NCI-H748 treated with DMSO at 0.1 percent for 48 hours (cell line): ENCODE measurements around the gene TCERG1.

Source experiments
- DNase-seq: peaks from one replicate; lab custom pipeline; 2025; lab: John Stamatoyannopoulos, UW

Gene TCERG1

GRCh38 chr5:146457431-146457830, 10.3 kb downstream of the TCERG1 start:
- no peak for DNase-seq

DNA sequence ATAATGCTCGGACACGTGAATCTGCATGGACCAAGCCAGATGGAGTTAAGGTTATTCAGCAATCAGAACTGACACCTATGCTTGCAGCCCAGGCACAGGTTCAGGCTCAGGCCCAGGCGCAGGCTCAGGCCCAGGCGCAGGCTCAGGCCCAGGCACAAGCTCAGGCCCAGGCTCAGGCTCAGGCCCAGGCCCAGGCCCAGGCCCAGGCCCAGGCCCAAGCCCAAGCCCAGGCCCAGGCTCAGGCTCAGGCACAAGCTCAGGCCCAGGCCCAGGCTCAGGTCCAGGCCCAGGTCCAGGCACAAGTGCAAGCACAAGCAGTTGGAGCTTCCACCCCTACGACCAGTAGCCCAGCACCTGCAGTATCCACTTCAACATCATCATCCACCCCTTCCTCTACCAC, 11.8 kb downstream of the TCERG1 start:
- DNase-seq, result no peak

GRCh38 chr5:146461319-146461718, 14.2 kb downstream of the TCERG1 start:
- DNase-seq, result no peak

DNA sequence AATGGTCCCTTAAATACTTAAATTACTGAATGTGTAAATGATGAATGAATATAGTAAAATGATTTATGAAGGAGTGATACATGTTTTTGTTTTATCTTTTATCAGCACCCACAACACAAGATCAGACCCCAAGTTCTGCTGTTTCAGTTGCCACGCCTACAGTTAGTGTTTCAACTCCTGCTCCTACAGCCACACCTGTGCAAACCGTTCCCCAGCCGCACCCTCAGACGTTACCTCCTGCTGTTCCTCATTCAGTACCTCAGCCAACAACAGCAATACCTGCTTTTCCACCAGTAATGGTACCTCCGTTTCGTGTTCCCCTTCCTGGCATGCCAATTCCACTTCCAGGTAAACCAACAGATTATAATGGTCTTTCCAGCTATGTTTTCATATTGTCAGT, 16.3 kb downstream of the TCERG1 start:
- DNase-seq, result no peak

DNA sequence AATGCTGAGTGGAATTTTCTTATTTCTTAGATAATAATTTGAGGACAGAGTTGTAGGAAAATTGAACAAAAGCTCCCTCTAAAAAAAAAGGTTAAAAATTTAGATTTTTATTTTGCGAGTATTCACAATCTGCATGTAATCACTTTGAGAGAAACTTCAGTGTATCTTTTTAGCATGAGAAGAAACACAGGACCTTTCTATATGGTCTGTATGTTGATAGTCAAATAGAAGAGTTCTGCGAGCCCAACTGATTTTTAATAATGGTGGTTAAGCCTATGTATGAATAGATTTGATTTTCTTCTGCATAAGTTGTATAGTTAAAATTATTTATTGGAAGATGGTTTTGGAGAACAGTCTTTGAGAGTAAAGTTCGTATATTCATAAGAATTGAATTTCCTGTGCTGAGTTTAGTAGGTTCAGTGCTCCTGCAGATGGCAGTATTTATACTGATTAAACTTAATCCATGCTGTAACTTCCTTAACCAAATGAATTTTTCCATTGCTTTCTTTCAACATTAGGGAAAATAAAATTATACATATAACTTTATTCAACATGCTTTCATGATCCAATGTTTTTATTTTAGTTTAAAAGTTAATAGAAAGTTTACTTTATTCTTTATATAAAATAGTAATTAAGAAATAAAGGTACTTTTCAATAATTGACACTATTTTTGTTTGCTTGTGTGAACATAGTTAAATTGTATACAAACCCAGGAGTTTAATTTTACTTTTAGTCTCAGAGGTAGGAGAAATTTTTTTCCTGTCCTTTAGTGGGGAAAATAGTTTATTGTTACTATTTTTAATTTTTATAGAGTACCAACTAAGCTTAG, 19.6 kb downstream of the TCERG1 start:
- DNase-seq, result no peak

GRCh38 chr5:146467760-146468159, 20.6 kb downstream of the TCERG1 start:
- no peak for DNase-seq

DNA sequence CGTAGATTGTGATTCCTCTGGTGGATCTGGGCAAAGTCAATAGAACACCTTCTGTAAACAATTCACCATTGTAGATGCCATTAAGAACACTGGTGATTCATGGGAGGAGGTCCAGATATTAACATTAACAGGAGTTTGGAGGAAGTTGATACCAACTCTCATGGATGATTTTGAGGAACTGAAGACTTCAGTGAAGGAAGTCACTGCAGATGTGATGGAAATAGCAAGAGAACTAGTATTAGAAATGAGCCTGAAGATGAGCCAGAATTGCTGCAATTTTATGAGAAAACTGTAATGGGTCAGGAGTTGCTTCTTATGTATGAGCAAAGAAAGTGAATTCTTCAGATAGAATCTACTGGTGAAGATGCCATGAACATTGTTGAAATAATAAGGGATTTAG, 26.9 kb downstream of the TCERG1 start:
- no peak for DNase-seq

- no peak for DNase-seq
Measured at GRCh38 chr5:146475190-146475780, 28.2 kb downstream of the TCERG1 start.

GRCh38 chr5:146475906-146476305, 28.8 kb downstream of the TCERG1 start:
- no peak for DNase-seq

DNA sequence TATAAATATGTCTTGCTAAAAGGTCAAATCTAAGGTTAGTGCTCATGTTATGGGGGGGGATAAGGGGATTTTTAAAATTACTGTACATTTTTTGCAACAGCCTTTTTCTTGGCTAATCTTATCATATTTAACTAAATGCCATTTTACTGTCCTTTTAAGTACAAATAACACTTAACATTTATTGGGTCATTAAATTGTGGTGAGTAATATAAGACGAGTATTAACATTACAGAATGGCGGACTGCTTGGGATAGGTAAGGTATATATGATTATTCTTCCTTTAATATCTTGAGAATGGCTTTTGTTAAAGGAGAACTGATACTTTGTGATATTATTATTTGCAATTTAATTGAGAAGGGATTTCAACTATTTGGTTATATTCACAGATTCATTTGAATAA, 35.6 kb downstream of the TCERG1 start:
- DNase-seq, result no peak

GRCh38 chr5:146484714-146485391, 37.7 kb downstream of the TCERG1 start:
- DNase-seq, result no peak

GRCh38 chr5:146490089-146490843, 43.1 kb downstream of the TCERG1 start:
- no peak for DNase-seq

- DNase-seq, result no peak
Measured at GRCh38 chr5:146494656-146495055, 47.5 kb downstream of the TCERG1 start.

GRCh38 chr5:146499680-146500079, 52.5 kb downstream of the TCERG1 start:
- no peak for DNase-seq

DNA sequence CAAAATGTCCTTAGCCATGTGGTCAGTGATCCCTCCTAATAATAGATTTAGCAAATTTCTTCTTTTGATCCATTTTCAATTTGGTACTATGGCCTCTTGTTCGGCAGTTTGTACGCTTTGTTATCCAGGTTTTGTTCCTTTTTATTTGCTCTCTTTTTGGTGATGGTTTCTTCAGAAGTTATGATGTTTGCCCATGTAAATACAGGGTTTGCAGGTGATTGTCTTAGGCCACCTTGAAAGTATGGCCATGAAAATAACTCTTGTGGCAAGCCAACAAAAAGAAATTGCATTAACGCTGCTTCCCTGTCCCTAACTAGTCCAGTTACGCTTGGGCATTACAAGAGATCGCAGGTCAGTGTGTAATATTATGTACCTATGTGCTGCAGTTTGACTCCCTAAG, 60.3 kb downstream of the TCERG1 start:
- DNase-seq, result no peak

DNA sequence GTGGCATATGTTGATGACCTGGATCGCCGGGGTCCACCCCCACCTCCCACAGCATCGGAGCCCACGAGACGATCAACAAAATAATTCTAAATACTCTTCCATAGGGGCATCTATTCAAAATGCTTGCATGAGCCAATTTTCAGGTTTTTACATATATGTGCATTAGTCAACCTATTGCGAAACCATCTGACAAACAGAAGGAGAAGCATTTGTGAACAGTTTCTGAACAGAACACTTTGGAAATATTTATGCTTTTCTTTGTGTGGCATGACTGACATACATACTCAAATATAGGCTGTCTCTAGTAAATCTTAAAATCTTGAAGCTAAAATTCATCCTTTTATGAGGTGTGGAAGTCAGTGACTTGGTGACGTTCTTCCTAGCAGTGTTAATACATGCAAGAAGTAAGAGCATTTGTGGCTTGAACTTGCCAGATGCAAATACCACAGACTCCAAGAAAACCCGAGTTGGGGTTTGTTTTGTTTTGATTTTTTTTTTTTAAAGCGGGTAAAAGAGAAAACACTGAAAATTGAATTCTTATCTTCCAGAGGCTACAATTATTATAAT, 63.5 kb downstream of the TCERG1 start:
- DNase-seq, result no peak

DNA sequence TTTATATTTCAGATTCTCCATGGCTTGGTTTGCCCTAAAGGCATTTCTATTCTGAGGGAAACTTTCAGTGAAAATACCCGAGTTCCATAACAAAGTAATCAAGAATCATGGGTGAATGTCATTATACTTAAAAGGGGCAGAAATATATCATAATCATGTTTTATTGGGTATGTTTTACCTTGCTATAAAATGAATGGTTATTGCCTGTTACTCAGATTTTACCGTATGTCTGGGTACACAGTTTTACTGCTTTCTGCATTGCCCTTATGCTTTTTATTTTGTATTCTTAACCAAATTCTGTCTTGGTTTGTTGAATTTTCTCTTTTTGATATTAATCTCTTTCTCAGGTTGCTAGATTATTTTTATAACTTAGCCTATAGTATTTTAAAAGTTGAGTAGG, 66.3 kb downstream of the TCERG1 start:
- no peak for DNase-seq

- DNase-seq, result no peak
Measured at GRCh38 chr5:146514575-146514974, 67.4 kb downstream of the TCERG1 start.

GRCh38 chr5:146515473-146516150, 68.5 kb downstream of the TCERG1 start:
- DNase-seq, result no peak

GRCh38 chr5:146516151-146516475, 69.0 kb downstream of the TCERG1 start, which contains the start of gene GPR151:
TSS of gene GPR151 (minus strand) at chr5:146516190. CDS start at chr5:146516113, 77 bp downstream.
- DNase-seq, result no peak

GRCh38 chr5:146519554-146519953, 72.4 kb downstream of the TCERG1 start:
- DNase-seq, result no peak

DNA sequence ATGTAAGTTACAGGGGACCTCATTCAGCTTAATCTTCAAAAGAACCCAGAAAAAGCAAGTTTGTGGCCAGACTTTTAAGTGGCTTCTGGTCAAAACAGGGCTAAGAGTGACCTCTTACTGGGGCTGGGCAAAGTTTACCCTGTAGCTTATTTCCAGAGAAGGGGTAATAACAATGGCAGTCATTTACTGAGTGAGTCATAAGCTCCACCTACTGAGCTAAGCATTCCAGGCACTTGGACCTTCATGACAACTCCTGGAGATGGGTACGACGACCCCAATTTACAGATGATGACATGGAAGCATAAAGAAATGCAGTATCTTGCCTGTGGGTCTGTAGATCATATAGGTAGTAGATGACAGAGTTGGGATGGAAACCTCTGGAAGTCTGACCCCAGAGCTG, 73.6 kb downstream of the TCERG1 start:
- DNase-seq, result no peak
